ENCODE data around the gene RELN.

DNA sequence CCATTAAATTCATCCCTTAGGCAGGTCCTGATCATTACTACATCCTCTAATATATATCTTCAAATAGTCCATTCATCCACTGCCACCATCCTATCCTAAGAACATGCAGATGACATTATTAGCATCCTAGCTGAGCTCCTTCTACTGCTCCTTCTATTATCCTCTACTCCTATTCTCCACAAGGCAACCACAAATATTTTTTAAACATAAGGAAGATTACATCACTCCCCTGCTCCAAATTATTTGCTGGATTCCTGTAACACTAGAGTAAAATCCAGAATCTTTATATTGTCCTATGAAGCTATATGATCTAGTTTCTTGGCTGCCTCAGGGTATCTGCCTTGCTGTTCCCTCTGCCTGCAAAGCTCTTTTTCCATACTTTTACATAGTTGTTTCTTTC, 367.2 kb downstream of the RELN start:
- TF ChIP-seq, protein P1, sequence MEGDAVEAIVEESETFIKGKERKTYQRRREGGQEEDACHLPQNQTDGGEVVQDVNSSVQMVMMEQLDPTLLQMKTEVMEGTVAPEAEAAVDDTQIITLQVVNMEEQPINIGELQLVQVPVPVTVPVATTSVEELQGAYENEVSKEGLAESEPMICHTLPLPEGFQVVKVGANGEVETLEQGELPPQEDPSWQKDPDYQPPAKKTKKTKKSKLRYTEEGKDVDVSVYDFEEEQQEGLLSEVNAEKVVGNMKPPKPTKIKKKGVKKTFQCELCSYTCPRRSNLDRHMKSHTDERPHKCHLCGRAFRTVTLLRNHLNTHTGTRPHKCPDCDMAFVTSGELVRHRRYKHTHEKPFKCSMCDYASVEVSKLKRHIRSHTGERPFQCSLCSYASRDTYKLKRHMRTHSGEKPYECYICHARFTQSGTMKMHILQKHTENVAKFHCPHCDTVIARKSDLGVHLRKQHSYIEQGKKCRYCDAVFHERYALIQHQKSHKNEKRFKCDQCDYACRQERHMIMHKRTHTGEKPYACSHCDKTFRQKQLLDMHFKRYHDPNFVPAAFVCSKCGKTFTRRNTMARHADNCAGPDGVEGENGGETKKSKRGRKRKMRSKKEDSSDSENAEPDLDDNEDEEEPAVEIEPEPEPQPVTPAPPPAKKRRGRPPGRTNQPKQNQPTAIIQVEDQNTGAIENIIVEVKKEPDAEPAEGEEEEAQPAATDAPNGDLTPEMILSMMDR (IDR thresholded peaks at IDR 0.05): no peak
- TF ChIP-seq ZFX (IDR thresholded peaks at IDR 0.05; ENCODE audit: borderline replicate concordance): no peak

Measured in 22Rv1 (cell line).